Endothelial cell of umbilical vein (primary cell): ENCODE data around the gene DAP.

Source experiments
- EZH2 ChIP-seq: IDR thresholded peaks from 2 replicates; pipeline ENCODE4 v1.6.1; 2012; ENCODE audit warnings: borderline replicate concordance, low read depth, mild to moderate bottlenecking, moderate library complexity, low read length, inconsistent platforms; ENCODE audit not compliant: severe bottlenecking
- GATA2 ChIP-seq: IDR thresholded peaks from 2 replicates; pipeline ENCODE4 v1.7.0; 2011; ENCODE audit warnings: low read depth, mild to moderate bottlenecking, moderate library complexity, mixed read lengths, low read length; ENCODE audit not compliant: insufficient read length, insufficient read depth
- MYC ChIP-seq: IDR thresholded peaks from one replicate; pipeline ENCODE4 v1.6.1; 2011; ENCODE audit warnings: mild to moderate bottlenecking, low read depth, low read length
- POLR2A ChIP-seq: IDR thresholded peaks from 2 replicates; pipeline ENCODE4 v1.6.1; 2012; ENCODE audit warnings: low read depth, mild to moderate bottlenecking, control low read depth, low read length
- POLR2AphosphoS5 ChIP-seq: IDR thresholded peaks from 2 replicates; pipeline ENCODE4 v1.6.1; 2012; ENCODE audit warnings: low read depth, mild to moderate bottlenecking, control low read depth, low read length, moderate library complexity; ENCODE audit not compliant: insufficient read depth
- TF ChIP-seq, protein P1 (sequence below): IDR thresholded peaks from 2 replicates; pipeline ENCODE4 v1.6.1; 2011; ENCODE audit not compliant: insufficient read depth, insufficient read length
- TF ChIP-seq, protein P2 (sequence below), 2 donors: IDR thresholded peaks; 1 replicate in 1 of 2; 2 replicates in 1 of 2; pipeline ENCODE4 v1.5.1; 2011; ENCODE audit warnings: low read length in 2 of 2, mild to moderate bottlenecking in 2 of 2, moderate library complexity in 2 of 2, control low read depth in 1 of 2, inconsistent platforms in 1 of 2, low read depth in 1 of 2; ENCODE audit not compliant: insufficient read depth in 1 of 2; ENCODE audit errors: extremely low read depth in 1 of 2

- no peak for TF ChIP-seq POLR2A
- TF ChIP-seq EZH2: no peak
- TF ChIP-seq, protein P1, sequence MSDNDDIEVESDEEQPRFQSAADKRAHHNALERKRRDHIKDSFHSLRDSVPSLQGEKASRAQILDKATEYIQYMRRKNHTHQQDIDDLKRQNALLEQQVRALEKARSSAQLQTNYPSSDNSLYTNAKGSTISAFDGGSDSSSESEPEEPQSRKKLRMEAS: no peak
- TF ChIP-seq, protein P2, sequence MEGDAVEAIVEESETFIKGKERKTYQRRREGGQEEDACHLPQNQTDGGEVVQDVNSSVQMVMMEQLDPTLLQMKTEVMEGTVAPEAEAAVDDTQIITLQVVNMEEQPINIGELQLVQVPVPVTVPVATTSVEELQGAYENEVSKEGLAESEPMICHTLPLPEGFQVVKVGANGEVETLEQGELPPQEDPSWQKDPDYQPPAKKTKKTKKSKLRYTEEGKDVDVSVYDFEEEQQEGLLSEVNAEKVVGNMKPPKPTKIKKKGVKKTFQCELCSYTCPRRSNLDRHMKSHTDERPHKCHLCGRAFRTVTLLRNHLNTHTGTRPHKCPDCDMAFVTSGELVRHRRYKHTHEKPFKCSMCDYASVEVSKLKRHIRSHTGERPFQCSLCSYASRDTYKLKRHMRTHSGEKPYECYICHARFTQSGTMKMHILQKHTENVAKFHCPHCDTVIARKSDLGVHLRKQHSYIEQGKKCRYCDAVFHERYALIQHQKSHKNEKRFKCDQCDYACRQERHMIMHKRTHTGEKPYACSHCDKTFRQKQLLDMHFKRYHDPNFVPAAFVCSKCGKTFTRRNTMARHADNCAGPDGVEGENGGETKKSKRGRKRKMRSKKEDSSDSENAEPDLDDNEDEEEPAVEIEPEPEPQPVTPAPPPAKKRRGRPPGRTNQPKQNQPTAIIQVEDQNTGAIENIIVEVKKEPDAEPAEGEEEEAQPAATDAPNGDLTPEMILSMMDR (IDR thresholded peaks at IDR 0.05; ENCODE audit: extremely low read depth in 1 of 2, insufficient read depth in 1 of 2, low read depth in 1 of 2, low read length in 2 of 2): no peak
- no peak for TF ChIP-seq MYC
- TF ChIP-seq GATA2: no peak
- TF ChIP-seq POLR2AphosphoS5: no peak
These were observed 118.7 kb downstream of the DAP start for GRCh38 chr5:10642367-10642766.
